Activated T-helper 2 cell treated with anti-CD3 and anti-CD28 coated beads, Interferon-gamma antibody, Interleukin-2, Interleukin-4, amounts not matched to agents 10 μg/mL and 5 μg/mL and 100 μg/mL, durations not matched to agents 14 hours and 24 hours and 36 hours (primary cell): Measurements from ENCODE around the gene HSPB6. TPM values are rescaled to one million over a fixed set of nuclear protein-coding genes. Genes with fewer than 3 reads are reported as not detected.

Source experiments
- DNase-seq: peaks from one replicate; pipeline ENCODE4 v3.0.0; 2021; ENCODE audit warnings: low spot score
- H3K27ac Mint-ChIP-seq: one replicate; pipeline ENCODE4 v1.8.0; 2021; ENCODE audit warnings: mixed read lengths
- H3K27me3 Mint-ChIP-seq: one replicate; pipeline ENCODE4 v1.8.0; 2021; ENCODE audit warnings: low read depth, mixed read lengths
- H3K36me3 Mint-ChIP-seq: one replicate; pipeline ENCODE4 v1.8.0; 2021; ENCODE audit warnings: low read depth, mixed read lengths
- H3K4me1 Mint-ChIP-seq: one replicate; pipeline ENCODE4 v1.8.0; 2021; ENCODE audit warnings: low read depth, mixed read lengths
- H3K4me3 Mint-ChIP-seq: one replicate; pipeline ENCODE4 v1.8.0; 2021; ENCODE audit warnings: low read depth, mild to moderate bottlenecking, moderate library complexity, mixed read lengths
- H3K9me3 Mint-ChIP-seq: one replicate; pipeline ENCODE4 v1.8.0; 2021; ENCODE audit warnings: mixed read lengths
- intact Hi-C: fragments of 100-400 bp; cut with micrococcal nuclease; formaldehyde crosslinking; loops from one replicate; pipeline ENCODE4 v1.15.1; 2023
- total RNA-seq: library from RNA; stranded (reverse); gene quantifications from 2 replicates; pipeline ENCODE4 v1.2.3, GENCODE V29; 2022

The HSPB6 gene
- total RNA-seq, 1 donor from 2014 or later, result 0.14 TPM

- H3K4me1 Mint-ChIP-seq, result peaks cover 21% of the 10 kb centered on the region
- no peak overlapping the region for H3K27ac Mint-ChIP-seq
- H3K4me3 Mint-ChIP-seq, result no peak overlapping the region
- peaks cover 27% of the 10 kb centered on the region for H3K36me3 Mint-ChIP-seq
- no peak for DNase-seq
- H3K9me3 Mint-ChIP-seq, result no peaks in the 10 kb centered on the region
- no peaks in the 10 kb centered on the region for H3K27me3 Mint-ChIP-seq
- intact Hi-C loops, result loop anchor here (5.0 kb wide), 1 partner anchor 363 kb away; the partner anchor contains the start of gene TBCB
Measured at GRCh38 chr19:35754370-35755130, 2.3 kb downstream of the HSPB6 start.

- H3K27ac Mint-ChIP-seq, result no peak overlapping the region
- no peaks in the 10 kb centered on the region for H3K27me3 Mint-ChIP-seq
- no peak for DNase-seq
- H3K9me3 Mint-ChIP-seq, result no peaks in the 10 kb centered on the region
- peaks cover 22% of the 10 kb centered on the region for H3K36me3 Mint-ChIP-seq
- peaks cover 18% of the 10 kb centered on the region for H3K4me1 Mint-ChIP-seq
- intact Hi-C loops, result no loop called here
- H3K4me3 Mint-ChIP-seq, result no peak overlapping the region
Measured at GRCh38 chr19:35753634-35754369, 3.0 kb downstream of the HSPB6 start.

- DNase-seq, result no peak
- H3K4me3 Mint-ChIP-seq, result no peak overlapping the region
- intact Hi-C loops, result no loop called here
- no peaks in the 10 kb centered on the region for H3K27me3 Mint-ChIP-seq
- no peaks in the 10 kb centered on the region for H3K9me3 Mint-ChIP-seq
- H3K4me1 Mint-ChIP-seq, result peaks cover 23% of the 10 kb centered on the region
- H3K36me3 Mint-ChIP-seq, result peaks cover 25% of the 10 kb centered on the region
- no peak overlapping the region for H3K27ac Mint-ChIP-seq
Measured at GRCh38 chr19:35752746-35753350, 4.0 kb downstream of the HSPB6 start.

DNA sequence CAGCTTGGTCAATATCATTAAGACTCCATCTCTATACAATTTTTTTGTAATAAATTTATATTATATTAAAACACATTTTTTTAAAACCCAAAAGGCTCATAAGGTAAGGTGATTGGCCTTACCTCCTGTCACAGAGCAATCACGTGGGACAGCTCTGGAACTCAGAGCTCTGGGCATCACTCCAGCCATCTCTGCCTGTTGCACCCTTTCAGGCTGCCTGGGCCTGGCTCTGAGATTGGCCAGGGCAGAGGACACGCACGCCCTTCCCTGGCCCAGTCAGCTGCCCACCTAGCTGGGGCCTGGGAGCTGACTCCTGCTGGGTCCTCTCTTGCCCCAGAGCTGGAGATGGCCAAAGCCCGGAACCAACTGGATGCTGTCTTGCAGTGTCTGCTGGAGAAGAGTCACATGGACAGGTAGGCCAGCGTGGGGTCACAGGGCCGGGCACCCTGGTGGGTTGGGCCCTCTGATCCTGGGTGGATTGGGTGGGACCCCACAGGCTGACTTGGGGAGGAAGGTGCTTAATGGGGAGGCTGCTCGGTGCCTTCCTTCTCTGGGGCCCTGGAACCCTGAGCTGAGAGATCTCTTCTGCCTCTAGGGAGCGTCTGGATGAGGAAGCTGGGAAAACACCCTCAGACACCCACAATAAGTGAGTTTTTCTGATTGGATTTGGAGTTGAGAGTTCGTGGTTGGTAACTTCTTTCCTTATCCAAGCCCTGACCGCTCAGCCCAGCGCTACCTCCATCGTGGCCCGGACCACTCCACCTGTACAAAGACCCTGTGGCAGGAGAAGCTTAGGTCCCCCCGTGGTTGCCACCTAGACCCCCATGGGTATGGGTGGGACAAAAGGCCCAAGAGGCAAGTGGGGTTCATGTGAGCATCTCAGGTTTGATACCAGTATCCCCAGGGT is 4.7 kb downstream of the HSPB6 start:
- H3K9me3 Mint-ChIP-seq, result no peaks in the 10 kb centered on the region
- H3K4me3 Mint-ChIP-seq, result no peak overlapping the region
- no peak overlapping the region for H3K27ac Mint-ChIP-seq
- H3K36me3 Mint-ChIP-seq, result peaks cover 26% of the 10 kb centered on the region
- no peaks in the 10 kb centered on the region for H3K27me3 Mint-ChIP-seq
- H3K4me1 Mint-ChIP-seq, result peaks cover 26% of the 10 kb centered on the region
- intact Hi-C loops, result no loop called here
- no peak for DNase-seq

- H3K27ac Mint-ChIP-seq, result no peak overlapping the region
- H3K9me3 Mint-ChIP-seq, result no peaks in the 10 kb centered on the region
- H3K27me3 Mint-ChIP-seq, result no peaks in the 10 kb centered on the region
- intact Hi-C loops, result no loop called here
- no peak for DNase-seq
- H3K4me1 Mint-ChIP-seq, result peaks cover 27% of the 10 kb centered on the region
- peak overlapping the region; percentile 41 for H3K4me3 Mint-ChIP-seq
- H3K36me3 Mint-ChIP-seq, result peaks cover 19% of the 10 kb centered on the region
Measured at GRCh38 chr19:35750167-35750566, 6.7 kb downstream of the HSPB6 start.

DNA sequence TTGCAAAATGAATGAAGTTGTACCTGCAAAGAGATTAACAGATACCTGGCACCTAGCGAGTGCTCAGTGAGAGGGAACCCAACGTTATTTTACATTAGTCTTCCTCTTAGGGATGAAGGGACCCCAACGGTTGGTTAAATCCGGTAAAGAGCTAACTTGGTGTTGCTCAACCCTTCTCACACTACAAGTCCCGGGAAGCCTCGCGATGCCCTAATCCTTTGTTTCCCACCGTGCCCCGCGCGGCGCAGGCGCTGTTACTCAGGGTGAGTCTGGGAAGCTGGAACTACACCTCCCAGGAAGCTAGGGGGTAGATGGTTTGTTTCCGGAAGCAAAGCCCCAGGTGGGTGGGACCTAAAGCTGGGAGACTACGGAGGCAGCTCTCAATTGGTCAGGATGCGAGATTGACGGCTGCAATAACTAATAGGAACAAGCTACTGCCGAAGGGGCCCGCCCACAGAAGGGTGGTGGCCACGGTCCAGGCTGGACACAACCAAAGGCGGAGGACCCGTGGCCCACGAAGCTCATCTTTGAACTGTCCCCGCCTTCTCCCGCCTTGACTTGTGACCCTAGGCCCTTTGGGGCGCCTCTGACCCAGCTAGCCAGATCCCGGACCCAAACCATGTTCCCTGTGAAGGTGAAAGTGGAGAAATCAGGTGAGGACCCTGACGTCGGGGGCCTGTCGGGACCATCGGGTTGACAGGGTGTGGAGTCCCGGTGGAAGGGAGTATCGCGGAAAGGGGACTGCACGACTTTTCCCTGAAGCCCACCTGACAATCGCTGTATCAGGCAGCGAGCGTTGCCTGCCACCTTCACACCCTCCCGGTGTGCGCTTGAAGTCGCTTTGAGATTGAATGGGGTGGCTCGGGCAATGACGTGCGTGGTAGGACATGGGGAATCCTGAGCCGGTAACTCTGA is 8.5 kb downstream of the HSPB6 start, which contains the start of gene LIN37:
Gene LIN37 (plus strand): TSS at position 471 of the 915 bp plus-strand sequence. CDS start 149 bp downstream, at position 620.
- H3K27ac Mint-ChIP-seq, result peak within 1 kb of the TSS; percentile 90
- H3K36me3 Mint-ChIP-seq, result peaks cover 15% of the 10 kb centered on the region

GRCh38 chr19:35746531-35746930 is 10.3 kb downstream of the HSPB6 start:
- H3K4me3 Mint-ChIP-seq, result peak overlapping the region; percentile 95
- H3K27me3 Mint-ChIP-seq, result no peaks in the 10 kb centered on the region
- intact Hi-C loops, result loop anchor here (10.0 kb wide), 3 partner anchors 248 to 468 kb away; partner anchors contain the start of genes SDHAF1, THAP8, WDR62 and ZNF146
- no peaks in the 10 kb centered on the region for H3K9me3 Mint-ChIP-seq
- peaks cover 41% of the 10 kb centered on the region for H3K4me1 Mint-ChIP-seq
- H3K27ac Mint-ChIP-seq, result peak overlapping the region; percentile 99
- peaks cover 20% of the 10 kb centered on the region for H3K36me3 Mint-ChIP-seq
- no peak for DNase-seq

More for the DNA sequence above, 8.5 kb downstream of the HSPB6 start, which contains the start of gene LIN37:
- Mint-ChIP-seq H3K4me3 (peak within 1 kb of the TSS; percentile 95), H3K27me3 (no peaks in the 10 kb centered on the region), H3K4me1 (peaks cover 31% of the 10 kb centered on the region), H3K9me3 (no peaks in the 10 kb centered on the region)
- DNase-seq, result peak; percentile 98
- intact Hi-C loops, result loop anchor here (1.0 to 10.0 kb wide), 5 partner anchors 10 to 466 kb away; partner anchors contain the start of genes ARHGAP33, PROSER3, SDHAF1 and THAP8

- H3K9me3 Mint-ChIP-seq, result no peaks in the 10 kb centered on the region
- no peak for DNase-seq
- H3K4me1 Mint-ChIP-seq, result peaks cover 41% of the 10 kb centered on the region
- intact Hi-C loops, result loop anchor here (10.0 kb wide), 3 partner anchors 249 to 469 kb away; partner anchors contain the start of genes SDHAF1, THAP8, WDR62 and ZNF146
- peaks cover 20% of the 10 kb centered on the region for H3K36me3 Mint-ChIP-seq
- peak overlapping the region; percentile 99 for H3K27ac Mint-ChIP-seq
- no peaks in the 10 kb centered on the region for H3K27me3 Mint-ChIP-seq
- peak overlapping the region; percentile 95 for H3K4me3 Mint-ChIP-seq
Measured at GRCh38 chr19:35746087-35746462, 10.8 kb downstream of the HSPB6 start.

GRCh38 chr19:35745328-35746086 is 11.3 kb downstream of the HSPB6 start, which contains the start of the genes PSENEN and U2AF1L4:
PSENEN (plus strand) TSS chr19:35745651; CDS start chr19:35745931, 280 bp downstream.
U2AF1L4 (minus strand) TSS chr19:35745418; CDS start chr19:35745391, 27 bp downstream.
- Mint-ChIP-seq H3K4me3 (peak within 1 kb of the TSS; percentile 95), H3K36me3 (peaks cover 23% of the 10 kb centered on the region), H3K27me3 (no peaks in the 10 kb centered on the region), H3K9me3 (no peaks in the 10 kb centered on the region), H3K4me1 (peaks cover 44% of the 10 kb centered on the region), H3K27ac (peak within 1 kb of the TSS; percentile 99)
- peak; percentile 97 for DNase-seq
- intact Hi-C loops, result loop anchor here (1.0 to 10.0 kb wide), 4 partner anchors 28 to 469 kb away; partner anchors contain the start of genes SDHAF1, THAP8, WDR62 and ZNF146
